ENCODE results near the gene INTS11. TPM values are rescaled to one million over a fixed set of nuclear protein-coding genes. Genes with fewer than 3 reads are reported as not detected.

INTS11 gene
- total RNA-seq, 2 donors from 2014 or later, result 97.3 to 178 TPM

DNA sequence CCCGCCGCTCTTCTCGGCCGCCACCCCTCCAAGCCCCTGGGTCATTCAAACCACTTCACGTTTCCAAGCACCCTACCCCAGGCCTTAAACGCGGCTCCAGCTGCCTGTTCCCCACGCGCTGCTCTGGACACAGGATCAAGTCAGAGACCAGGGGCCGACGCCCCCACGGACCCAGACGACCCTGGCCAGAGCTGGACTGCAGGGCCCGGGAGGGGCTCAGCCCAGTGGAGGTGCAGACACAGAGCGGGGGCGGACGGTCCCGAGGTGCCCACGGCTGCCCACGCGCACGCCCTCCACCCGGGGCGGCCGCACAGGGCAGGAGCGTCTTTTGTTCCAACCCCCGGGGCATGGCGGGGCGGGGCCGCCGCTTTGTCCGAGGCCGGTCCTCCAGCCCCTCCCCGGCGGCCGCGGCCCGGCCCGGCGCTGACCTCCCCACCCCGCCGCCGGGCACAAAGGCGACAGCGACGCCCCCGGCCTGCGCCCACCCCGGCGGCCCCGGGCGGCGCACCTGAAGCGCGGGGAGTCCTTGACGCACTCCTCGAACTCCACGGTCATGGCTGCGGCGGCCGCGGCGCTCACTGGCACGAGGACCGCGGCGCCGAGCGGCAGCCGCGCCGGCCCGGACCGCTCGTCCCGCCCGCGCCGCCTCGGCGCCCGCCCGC is 17.1 kb downstream of the INTS11 start:
- H3K4me3 ChIP-seq, result peak overlapping the region; percentile 79 to 97
- H3K4me1 ChIP-seq (replicated peaks), result peaks cover 40% of the 10 kb centered on the region
- peak overlapping the region; percentile 89 to 93 for H3K27ac ChIP-seq
- peaks cover 0 to 12% of the 10 kb centered on the region in 2 donors for H3K36me3 ChIP-seq
- no peak for DNase-seq (ENCODE audit: low spot score)
- WGBS, result 2% methylated on average over 36 of the region's 83 CpGs
- intact Hi-C loops (cut with DNase I), result loop anchor here (5.0 kb wide), 1 partner anchor 40 kb away; the partner anchor contains the start of gene DVL1
- TF ChIP-seq, protein P1, sequence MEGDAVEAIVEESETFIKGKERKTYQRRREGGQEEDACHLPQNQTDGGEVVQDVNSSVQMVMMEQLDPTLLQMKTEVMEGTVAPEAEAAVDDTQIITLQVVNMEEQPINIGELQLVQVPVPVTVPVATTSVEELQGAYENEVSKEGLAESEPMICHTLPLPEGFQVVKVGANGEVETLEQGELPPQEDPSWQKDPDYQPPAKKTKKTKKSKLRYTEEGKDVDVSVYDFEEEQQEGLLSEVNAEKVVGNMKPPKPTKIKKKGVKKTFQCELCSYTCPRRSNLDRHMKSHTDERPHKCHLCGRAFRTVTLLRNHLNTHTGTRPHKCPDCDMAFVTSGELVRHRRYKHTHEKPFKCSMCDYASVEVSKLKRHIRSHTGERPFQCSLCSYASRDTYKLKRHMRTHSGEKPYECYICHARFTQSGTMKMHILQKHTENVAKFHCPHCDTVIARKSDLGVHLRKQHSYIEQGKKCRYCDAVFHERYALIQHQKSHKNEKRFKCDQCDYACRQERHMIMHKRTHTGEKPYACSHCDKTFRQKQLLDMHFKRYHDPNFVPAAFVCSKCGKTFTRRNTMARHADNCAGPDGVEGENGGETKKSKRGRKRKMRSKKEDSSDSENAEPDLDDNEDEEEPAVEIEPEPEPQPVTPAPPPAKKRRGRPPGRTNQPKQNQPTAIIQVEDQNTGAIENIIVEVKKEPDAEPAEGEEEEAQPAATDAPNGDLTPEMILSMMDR (IDR thresholded peaks at IDR 0.05), result no peak
- TF ChIP-seq POLR2AphosphoS5 (IDR thresholded peaks at IDR 0.05) (no peak), POLR2A (IDR thresholded peaks at IDR 0.05) (no peak)
- H3K27me3 ChIP-seq (replicated peaks; ENCODE audit: insufficient read depth), result no peaks in the 10 kb centered on the region
- no peaks in the 10 kb centered on the region for H3K9me3 ChIP-seq

DNA sequence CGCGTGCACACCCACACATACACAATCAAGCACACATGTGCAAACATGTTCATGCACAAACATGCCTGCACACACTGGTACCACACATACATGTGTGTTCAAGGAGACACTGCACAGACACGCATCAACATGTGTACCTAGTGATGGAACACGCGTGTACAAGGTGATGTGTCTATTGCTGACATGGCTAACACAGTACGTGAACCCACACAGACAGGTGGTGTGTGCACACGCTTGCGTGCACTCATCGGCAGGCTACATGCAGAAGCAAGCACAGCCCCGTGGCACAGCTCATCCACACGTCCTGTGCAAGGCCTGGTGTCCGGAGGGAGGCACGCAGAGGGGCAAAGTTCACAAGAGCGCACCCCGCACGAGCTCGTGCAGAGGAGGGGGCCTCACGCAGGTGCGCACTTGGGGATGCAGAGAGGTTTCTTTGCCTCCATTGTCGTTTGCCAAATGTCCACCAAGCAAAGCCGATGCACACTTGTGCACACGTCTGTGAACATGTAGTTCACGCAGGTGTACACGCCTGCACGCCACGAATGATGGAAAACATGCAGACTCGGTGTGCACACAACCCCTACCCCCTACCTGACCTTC is 17.7 kb downstream of the INTS11 start:
- H3K27ac ChIP-seq, result peak overlapping the region in 1 of 2 donors; percentile 89
- intact Hi-C loops (cut with DNase I), result loop anchor here (5.0 kb wide), 1 partner anchor 41 kb away; the partner anchor contains the start of gene DVL1
- peaks cover 0 to 8% of the 10 kb centered on the region in 2 donors for H3K36me3 ChIP-seq
- peak overlapping the region; percentile 79 to 97 for H3K4me3 ChIP-seq
- no peak for DNase-seq (ENCODE audit: low spot score)
- TF ChIP-seq POLR2A (IDR thresholded peaks at IDR 0.05) (no peak), POLR2AphosphoS5 (IDR thresholded peaks at IDR 0.05) (no peak)
- TF ChIP-seq, protein P1 (IDR thresholded peaks at IDR 0.05), result no peak
- H3K9me3 ChIP-seq, result no peaks in the 10 kb centered on the region
- H3K4me1 ChIP-seq (replicated peaks), result peaks cover 40% of the 10 kb centered on the region
- no peaks in the 10 kb centered on the region for H3K27me3 ChIP-seq (replicated peaks; ENCODE audit: insufficient read depth)
- 26% methylated on average over 27 of the region's 27 CpGs for WGBS

DNA sequence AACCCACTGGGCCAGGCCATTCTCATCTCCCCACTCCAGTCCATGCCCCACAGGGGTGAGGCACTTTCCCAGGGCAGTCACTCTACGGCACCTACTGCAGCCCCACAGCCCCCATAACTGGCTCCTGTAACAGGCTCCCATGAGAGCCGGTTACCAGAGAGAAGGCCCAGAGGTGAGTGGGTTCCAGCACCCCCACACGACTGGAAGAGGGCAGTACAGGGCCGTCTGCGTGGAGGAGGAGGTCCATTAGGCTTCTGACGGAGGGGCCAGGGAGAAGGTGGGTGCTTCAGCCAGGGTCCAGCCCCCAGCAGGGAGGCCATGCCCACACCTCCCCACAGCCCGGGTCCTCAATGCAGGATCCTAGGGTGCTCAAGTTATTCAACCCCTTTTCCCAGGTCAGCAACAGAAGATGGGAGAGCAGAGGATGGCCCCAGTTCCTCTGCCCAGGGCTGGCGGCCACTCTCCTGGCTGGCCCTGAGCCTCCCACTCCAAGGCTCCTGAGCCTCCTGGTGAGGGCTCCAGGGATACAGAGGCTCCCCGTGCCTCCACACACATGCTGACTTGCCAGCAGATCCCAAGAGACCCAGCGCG is 18.3 kb downstream of the INTS11 start:
- Histone ChIP-seq H3K27me3 (replicated peaks; ENCODE audit: insufficient read depth) (no peaks in the 10 kb centered on the region), H3K36me3 (peaks cover 0 to 2% of the 10 kb centered on the region in 2 donors), H3K27ac (peak overlapping the region; percentile 36 to 55), H3K4me3 (no peak overlapping the region), H3K4me1 (replicated peaks) (peaks cover 40% of the 10 kb centered on the region), H3K9me3 (no peaks in the 10 kb centered on the region)
- WGBS, result 27% methylated on average over 8 of the region's 11 CpGs
- intact Hi-C loops (cut with DNase I), result loop anchor here (5.0 kb wide), 1 partner anchor 41 kb away; the partner anchor contains the start of gene DVL1
- TF ChIP-seq POLR2AphosphoS5 (IDR thresholded peaks at IDR 0.05) (no peak), POLR2A (IDR thresholded peaks at IDR 0.05) (no peak)
- TF ChIP-seq, protein P1 (IDR thresholded peaks at IDR 0.05), result no peak
- no peak for DNase-seq (ENCODE audit: low spot score)

DNA sequence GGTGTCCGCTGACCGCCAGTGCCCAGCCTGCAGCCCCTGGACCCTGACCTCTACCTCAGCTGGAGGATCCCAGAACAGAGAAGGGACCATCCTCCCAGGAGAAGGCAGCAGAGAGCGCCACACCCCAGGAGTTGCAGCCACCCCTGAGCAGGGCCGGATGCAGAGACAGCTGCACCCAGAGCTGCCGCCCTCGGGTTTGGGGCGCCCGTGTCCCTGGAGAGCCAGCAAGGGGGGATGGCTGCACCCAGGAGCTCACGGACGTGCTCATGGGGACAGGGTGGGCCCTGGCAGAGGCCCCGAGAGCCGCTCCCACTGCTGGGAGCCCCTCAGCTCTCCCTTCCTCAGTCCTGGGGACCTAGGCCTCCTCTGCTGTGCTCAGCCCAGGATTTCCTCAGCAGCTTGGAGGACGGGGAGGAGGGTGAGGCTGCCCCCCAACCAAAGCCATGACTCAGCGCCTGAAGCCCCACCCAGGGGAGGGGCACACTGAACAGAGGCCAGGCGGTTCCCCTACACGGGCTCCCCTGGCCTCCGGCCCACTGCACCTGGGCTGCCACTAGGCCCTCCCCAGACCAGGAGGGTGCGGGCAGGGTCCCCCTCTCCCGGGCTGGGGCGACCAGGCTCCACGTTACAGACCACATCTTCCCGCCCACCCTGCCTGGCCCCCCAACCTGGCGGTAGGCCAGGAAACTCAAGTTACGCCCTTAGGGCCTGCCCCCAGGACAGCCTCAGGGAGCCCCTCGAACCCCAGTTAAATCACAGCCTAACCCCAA is 19.0 kb downstream of the INTS11 start:
- 19% methylated on average over 24 of the region's 25 CpGs for WGBS
- H3K27me3 ChIP-seq (replicated peaks; ENCODE audit: insufficient read depth), result no peaks in the 10 kb centered on the region
- H3K9me3 ChIP-seq, result no peaks in the 10 kb centered on the region
- DNase-seq (ENCODE audit: low spot score), result peak; percentile 42
- H3K4me1 ChIP-seq (replicated peaks), result peaks cover 40% of the 10 kb centered on the region
- intact Hi-C loops (cut with DNase I), result loop anchor here (5.0 kb wide), 1 partner anchor 42 kb away; the partner anchor contains the start of gene DVL1
- H3K4me3 ChIP-seq, result peak overlapping the region in 1 of 2 donors; percentile 16
- H3K36me3 ChIP-seq, result no peaks in the 10 kb centered on the region
- H3K27ac ChIP-seq, result peak overlapping the region; percentile 36 to 66
- no peak for TF ChIP-seq POLR2AphosphoS5 (IDR thresholded peaks at IDR 0.05)
- TF ChIP-seq, protein P1 (IDR thresholded peaks at IDR 0.05), result peak in 1 of 4 experiments; percentile 17

Data from prostate gland (tissue), 2 donors.